ENCODE data around the gene SGK2.

DNA sequence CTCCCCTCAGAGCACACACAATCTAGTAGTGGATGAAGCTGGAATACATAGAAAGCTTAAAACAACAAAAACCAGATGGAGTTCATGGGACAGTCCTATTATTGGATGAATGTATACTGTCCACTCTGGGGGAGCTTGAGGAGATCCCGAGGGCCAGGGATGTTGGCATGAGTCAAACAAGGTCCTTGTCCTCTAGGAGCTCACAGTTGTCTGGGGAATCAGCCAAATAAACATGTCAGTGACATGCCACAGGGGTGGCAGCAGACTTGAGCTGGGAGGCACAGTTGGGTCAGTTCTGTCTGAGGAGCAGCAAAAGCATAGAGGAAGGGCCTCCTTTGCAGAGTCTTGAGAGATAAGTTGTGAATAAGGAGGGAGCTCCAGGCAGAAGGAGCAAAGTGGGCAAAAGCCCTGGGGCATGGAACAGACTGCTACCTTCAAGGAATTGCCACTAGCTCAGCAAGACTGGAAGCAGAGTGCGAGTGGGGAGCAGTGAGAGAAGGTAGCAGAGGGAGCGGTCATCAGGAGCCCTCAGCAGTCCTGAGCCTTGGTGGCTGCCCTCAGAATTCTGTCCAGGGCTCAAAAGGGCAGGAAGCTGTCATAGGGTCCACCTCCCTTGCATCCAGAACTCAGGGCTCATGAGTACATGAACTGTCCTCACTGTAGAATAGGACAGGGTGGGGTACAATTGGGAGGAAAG lies 29.2 kb upstream of the SGK2 start:
- TF ChIP-seq, protein P1, sequence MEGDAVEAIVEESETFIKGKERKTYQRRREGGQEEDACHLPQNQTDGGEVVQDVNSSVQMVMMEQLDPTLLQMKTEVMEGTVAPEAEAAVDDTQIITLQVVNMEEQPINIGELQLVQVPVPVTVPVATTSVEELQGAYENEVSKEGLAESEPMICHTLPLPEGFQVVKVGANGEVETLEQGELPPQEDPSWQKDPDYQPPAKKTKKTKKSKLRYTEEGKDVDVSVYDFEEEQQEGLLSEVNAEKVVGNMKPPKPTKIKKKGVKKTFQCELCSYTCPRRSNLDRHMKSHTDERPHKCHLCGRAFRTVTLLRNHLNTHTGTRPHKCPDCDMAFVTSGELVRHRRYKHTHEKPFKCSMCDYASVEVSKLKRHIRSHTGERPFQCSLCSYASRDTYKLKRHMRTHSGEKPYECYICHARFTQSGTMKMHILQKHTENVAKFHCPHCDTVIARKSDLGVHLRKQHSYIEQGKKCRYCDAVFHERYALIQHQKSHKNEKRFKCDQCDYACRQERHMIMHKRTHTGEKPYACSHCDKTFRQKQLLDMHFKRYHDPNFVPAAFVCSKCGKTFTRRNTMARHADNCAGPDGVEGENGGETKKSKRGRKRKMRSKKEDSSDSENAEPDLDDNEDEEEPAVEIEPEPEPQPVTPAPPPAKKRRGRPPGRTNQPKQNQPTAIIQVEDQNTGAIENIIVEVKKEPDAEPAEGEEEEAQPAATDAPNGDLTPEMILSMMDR (IDR thresholded peaks at IDR 0.05; ENCODE audit: insufficient read depth, low read length), result no peak
- TF ChIP-seq, protein P2, sequence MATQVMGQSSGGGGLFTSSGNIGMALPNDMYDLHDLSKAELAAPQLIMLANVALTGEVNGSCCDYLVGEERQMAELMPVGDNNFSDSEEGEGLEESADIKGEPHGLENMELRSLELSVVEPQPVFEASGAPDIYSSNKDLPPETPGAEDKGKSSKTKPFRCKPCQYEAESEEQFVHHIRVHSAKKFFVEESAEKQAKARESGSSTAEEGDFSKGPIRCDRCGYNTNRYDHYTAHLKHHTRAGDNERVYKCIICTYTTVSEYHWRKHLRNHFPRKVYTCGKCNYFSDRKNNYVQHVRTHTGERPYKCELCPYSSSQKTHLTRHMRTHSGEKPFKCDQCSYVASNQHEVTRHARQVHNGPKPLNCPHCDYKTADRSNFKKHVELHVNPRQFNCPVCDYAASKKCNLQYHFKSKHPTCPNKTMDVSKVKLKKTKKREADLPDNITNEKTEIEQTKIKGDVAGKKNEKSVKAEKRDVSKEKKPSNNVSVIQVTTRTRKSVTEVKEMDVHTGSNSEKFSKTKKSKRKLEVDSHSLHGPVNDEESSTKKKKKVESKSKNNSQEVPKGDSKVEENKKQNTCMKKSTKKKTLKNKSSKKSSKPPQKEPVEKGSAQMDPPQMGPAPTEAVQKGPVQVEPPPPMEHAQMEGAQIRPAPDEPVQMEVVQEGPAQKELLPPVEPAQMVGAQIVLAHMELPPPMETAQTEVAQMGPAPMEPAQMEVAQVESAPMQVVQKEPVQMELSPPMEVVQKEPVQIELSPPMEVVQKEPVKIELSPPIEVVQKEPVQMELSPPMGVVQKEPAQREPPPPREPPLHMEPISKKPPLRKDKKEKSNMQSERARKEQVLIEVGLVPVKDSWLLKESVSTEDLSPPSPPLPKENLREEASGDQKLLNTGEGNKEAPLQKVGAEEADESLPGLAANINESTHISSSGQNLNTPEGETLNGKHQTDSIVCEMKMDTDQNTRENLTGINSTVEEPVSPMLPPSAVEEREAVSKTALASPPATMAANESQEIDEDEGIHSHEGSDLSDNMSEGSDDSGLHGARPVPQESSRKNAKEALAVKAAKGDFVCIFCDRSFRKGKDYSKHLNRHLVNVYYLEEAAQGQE (IDR thresholded peaks at IDR 0.05; ENCODE audit: insufficient replicate concordance, low read depth), result no peak
- no peak for TF ChIP-seq GABPA (IDR thresholded peaks at IDR 0.05; ENCODE audit: low read depth)
- no peak for TF ChIP-seq POLR2AphosphoS5 (IDR thresholded peaks at IDR 0.05; ENCODE audit: low read depth)
